Astrocyte of the spinal cord (primary cell): ENCODE data around the gene RNASE7.
"Not testable (repeated sequence)": the region's sequence is repeated elsewhere in the genome, so short reads cannot be mapped to it uniquely, and the experiment has no call there.

Source experiments
- DNase-seq: peaks from one replicate; pipeline ENCODE4 v3.0.0; 2011; ENCODE audit warnings: low read depth, low spot score
- H3K4me3 ChIP-seq: 2 replicates; pipeline ENCODE4 v1.5.1; 2011; ENCODE audit warnings: low read depth, mild to moderate bottlenecking, low read length, moderate library complexity
- in situ Hi-C: cut with HindIII; loops from 2 replicates; pipeline ENCODE4 v1.10.0; 2017; ENCODE audit warnings: low sequenced_read_pairs
- TF ChIP-seq, protein P1 (sequence below): IDR thresholded peaks from 2 replicates; pipeline ENCODE4 v1.5.1; 2012; ENCODE audit warnings: low read depth, mild to moderate bottlenecking, low read length, inconsistent platforms

Gene RNASE7

GRCh38 chr14:21036751-21037150, 5.4 kb upstream of the RNASE7 start:
- in situ Hi-C loops: no loop called here

GRCh38 chr14:21037156-21037555, 5.0 kb upstream of the RNASE7 start:
- TF ChIP-seq, protein P1, sequence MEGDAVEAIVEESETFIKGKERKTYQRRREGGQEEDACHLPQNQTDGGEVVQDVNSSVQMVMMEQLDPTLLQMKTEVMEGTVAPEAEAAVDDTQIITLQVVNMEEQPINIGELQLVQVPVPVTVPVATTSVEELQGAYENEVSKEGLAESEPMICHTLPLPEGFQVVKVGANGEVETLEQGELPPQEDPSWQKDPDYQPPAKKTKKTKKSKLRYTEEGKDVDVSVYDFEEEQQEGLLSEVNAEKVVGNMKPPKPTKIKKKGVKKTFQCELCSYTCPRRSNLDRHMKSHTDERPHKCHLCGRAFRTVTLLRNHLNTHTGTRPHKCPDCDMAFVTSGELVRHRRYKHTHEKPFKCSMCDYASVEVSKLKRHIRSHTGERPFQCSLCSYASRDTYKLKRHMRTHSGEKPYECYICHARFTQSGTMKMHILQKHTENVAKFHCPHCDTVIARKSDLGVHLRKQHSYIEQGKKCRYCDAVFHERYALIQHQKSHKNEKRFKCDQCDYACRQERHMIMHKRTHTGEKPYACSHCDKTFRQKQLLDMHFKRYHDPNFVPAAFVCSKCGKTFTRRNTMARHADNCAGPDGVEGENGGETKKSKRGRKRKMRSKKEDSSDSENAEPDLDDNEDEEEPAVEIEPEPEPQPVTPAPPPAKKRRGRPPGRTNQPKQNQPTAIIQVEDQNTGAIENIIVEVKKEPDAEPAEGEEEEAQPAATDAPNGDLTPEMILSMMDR: no peak
- in situ Hi-C loops: no loop called here
- no peak for DNase-seq
- no peak overlapping the region for H3K4me3 ChIP-seq

More at GRCh38 chr14:21036751-21037150, 5.4 kb upstream of the RNASE7 start:
- TF ChIP-seq, protein P1: no peak
- no peak overlapping the region for H3K4me3 ChIP-seq
- DNase-seq: no peak

GRCh38 chr14:21038441-21039422, 3.4 kb upstream of the RNASE7 start:
- TF ChIP-seq, protein P1: no peak
- DNase-seq: peak; percentile 35
- in situ Hi-C loops: no loop called here
- no peak overlapping the region for H3K4me3 ChIP-seq

DNA sequence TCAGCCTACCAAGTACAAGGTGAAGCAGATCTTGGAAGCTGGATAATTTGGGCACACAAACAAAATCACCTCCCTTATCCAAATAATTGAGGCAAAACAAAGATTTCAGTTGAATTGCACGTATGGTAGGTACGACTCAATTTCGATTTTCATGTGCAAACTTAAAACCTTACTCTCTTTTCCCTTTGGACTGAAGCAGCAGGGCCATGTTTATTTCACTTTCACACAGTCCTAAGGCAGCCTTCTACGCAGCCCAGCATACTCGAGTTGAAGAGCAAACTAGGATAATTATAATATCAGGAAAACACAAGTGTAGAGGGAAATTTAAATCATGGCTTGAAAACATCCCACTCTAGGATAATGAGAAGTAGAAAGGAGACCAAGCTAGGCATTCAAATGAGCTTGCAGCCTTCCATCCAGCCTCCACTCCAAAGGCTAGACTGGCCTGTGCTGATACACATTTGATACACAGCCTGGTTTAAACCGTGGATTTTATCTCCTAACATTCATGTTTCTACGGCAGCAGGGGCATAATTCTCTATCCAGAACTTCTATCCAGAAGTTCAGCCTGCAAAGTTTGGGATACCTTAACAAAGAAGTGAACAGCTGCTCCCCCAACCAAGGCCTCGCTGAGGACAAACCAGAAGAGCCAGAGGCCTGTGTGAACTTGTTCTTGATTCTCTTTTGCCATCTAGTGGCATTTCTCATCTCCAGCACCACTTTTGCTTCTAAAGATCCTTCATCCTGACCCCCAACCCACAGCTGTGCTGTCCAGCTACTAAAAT, 2.4 kb upstream of the RNASE7 start:
- in situ Hi-C loops: no loop called here
- no peak overlapping the region for H3K4me3 ChIP-seq
- TF ChIP-seq, protein P1: peak; percentile 67
- peak; percentile 67 for DNase-seq

GRCh38 chr14:21040370-21040925, 1.7 kb upstream of the RNASE7 start:
- DNase-seq: no peak
- in situ Hi-C loops: no loop called here
- no peak overlapping the region for H3K4me3 ChIP-seq
- TF ChIP-seq, protein P1: no peak

GRCh38 chr14:21040941-21041340, 1.2 kb upstream of the RNASE7 start:
- DNase-seq, in situ Hi-C loops, H3K4me3 ChIP-seq: not testable (repeated sequence)
